Raji (cell line): ENCODE results near the gene KCNQ2.

ENCODE experiments used
- POLR2A ChIP-seq: IDR thresholded peaks from 2 replicates; pipeline ENCODE4 v1.6.1; 2011; ENCODE audit warnings: low read depth, low read length, control low read depth; ENCODE audit not compliant: insufficient read depth

KCNQ2 gene

GRCh38 chr20:63394920-63395455, 77.5 kb downstream of the KCNQ2 start:
- TF ChIP-seq POLR2A: no peak

GRCh38 chr20:63394069-63394919, 78.2 kb downstream of the KCNQ2 start:
- TF ChIP-seq POLR2A: no peak

GRCh38 chr20:63393566-63393965, 78.9 kb downstream of the KCNQ2 start:
- TF ChIP-seq POLR2A: no peak

- TF ChIP-seq POLR2A: no peak
These were observed 79.7 kb downstream of the KCNQ2 start for GRCh38 chr20:63392465-63393365.

- no peak for TF ChIP-seq POLR2A
These were observed 84.5 kb downstream of the KCNQ2 start for GRCh38 chr20:63387917-63388316.

DNA sequence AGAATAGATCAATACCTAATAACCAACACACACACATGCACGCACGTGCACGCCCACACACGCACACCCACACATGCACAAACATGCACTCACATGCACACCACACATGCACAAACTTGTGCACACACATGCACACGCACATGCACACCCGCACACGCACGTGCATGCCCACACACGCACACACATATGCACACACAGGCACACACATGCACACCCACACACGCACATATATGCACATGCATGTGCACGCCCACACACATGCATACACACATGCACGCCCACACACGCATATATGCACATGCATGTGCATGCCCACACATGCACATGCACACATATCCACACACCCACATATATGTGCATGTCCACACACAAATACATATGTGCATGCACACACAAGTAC, 85.1 kb downstream of the KCNQ2 start:
- TF ChIP-seq POLR2A: no peak

DNA sequence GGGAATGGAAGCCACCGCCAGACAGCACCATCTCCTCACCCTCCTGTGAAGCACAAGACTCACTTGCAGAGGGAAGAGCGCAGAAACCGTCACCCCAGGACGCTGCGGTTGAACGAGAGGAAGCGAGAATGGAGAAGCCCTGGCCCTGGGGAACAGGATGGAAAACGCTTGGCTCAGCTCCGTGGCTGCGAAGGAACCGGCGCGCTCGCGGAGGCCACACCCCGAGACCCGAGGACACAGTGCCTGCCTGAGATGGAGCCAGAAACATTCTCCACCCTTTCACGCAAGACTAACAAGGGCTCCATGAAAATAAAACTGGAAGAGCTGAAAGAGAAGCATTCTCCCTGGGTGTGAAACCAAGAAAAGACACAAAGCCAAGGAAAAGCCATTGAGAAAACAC, 86.0 kb downstream of the KCNQ2 start:
- no peak for TF ChIP-seq POLR2A

GRCh38 chr20:63385819-63386218, 86.6 kb downstream of the KCNQ2 start:
- TF ChIP-seq POLR2A: no peak

- no peak for TF ChIP-seq POLR2A
These were observed 88.1 kb downstream of the KCNQ2 start for GRCh38 chr20:63384336-63384735.

DNA sequence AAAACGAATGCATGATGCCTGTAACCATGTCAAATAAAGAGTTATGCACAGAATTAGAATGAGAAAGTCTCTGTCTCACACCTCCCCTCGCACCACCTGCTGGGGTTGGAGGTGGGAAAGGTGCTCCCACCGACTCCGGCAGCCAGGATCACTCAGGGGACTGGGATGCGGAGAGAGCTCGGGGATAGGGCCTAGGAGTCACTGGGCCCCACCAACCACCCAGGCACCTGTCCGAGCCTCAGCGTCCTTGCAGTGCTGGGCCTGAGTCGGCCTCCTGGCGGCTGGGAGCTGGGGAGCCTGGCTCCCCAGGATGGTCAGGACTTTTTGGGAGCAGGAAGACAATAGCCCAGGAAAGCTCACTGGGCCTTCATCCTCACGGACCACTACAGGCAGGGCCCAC, 88.9 kb downstream of the KCNQ2 start:
- TF ChIP-seq POLR2A: no peak

DNA sequence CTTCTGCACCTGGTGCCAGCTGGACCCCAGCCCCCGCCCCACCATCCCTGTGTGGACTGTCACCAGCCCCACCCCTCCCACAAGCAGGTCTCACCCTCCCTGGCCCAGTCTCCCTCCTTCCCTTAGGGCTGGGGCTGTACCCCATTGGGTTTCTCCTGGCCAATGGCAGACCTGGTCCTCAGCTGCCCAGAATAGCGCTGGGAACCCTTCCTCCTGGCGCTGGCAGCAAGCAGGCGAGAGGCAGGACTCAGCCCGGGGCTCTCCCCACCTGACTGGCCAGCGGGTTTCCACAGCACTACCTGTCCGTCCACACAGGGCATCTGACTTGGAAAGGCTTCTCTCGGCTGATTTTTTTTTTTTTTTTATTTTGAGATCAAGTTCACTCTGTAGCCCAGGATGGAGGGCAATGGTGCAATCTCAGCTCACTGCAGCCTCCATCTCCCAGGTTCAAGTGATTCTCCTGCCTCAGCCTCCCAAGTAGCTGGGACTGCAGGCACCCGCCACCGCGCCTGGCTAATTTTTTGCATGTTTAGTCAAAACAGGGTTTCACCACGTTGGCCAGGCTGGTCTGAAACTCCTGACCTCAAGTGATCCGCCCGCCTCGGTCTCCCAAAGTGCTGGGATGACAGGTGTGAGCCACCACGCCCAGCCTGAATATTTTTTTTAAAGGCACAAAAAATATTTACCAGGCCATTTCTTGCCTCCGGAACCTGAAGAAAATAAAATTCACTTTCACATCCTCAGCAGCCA, 89.7 kb downstream of the KCNQ2 start:
- no peak for TF ChIP-seq POLR2A

DNA sequence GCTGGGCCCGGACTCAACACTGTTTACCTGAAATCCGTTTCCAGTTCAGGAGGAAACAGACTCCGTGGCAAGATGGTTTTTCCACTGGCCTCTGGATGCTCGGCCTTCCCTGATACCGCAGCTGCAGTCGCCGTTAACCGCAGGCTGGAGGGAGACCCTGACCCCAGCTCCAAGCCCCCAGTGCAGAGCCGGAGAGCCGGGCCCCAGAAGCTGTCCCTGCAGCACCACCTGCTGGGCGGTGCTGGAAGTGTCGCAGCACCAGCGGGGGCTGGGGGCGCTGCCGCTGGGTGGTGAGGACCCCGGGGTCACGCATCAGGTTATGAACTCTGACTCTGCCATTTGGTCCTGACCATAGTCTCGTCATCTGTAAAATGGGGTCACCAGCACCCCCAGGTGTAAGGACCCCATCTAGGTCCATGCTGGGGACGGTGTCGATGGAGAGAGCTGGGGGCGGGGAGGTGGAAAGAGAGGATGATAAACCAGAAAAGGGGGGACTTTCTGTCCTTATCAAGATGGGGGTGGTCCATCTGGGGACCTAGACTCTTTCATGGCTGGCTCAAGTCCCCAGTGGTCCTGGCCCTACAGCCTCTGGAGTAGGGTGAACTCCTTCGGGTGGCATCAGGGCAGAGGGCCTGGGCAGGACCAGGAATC, 90.5 kb downstream of the KCNQ2 start:
- no peak for TF ChIP-seq POLR2A

DNA sequence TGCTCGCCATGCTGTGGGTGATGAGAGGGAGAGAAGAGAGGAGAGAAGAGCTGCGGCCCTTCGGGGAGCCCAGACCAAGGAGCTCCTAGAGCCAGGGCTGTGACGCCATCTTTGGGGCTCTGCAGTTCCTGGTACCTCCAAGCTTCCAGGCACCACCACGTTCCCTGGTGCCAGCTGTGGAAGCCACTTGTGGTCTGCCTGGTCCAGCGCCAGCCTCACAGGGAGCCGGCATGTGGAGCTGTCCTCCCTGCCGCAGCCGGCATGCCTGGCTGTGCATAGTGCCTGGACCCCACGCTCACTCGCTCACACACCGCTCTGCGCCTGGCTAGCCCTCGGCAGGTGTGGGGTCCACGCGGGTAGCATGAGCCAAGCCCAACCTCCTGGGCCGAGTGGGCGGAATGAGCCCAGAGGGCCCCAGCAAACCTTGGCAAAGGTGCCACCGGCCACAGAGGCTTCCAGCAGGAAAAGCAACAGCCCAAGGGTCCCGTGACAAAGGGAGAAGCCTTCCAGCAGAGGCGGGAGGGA, 92.0 kb downstream of the KCNQ2 start:
- TF ChIP-seq POLR2A: no peak

DNA sequence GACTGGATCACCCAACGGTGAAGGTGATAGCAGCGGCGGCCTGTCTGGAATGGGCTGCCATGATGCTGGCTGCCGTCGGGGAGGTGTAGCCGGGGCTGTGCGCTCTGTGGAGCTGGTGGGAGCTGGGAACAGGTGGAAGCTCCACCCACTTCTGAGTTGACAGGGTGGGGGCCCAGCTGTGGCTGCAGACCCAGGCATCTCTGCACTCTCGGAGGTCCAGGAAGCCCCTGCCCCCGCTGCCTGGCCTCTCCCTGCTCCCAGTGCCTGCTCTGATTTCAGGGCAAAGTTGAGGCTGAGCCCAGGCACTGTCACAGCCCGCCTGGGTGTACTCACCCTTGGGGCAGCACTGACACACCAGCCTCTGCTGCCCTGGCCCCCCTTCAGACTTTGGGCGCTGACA, 93.2 kb downstream of the KCNQ2 start:
- no peak for TF ChIP-seq POLR2A
